ENCODE data around the gene CDK5.

The CDK5 gene

GRCh38 chr7:151060113-151060415, 2.4 kb upstream of the CDK5 start:
- peak overlapping the region; percentile 86 for H3K4me3 ChIP-seq (ENCODE audit: low read length)
- H3K9ac ChIP-seq (ENCODE audit: low read depth, low read length): peak overlapping the region; percentile 51
- H3K36me3 ChIP-seq (ENCODE audit: insufficient read depth, low read length): peaks cover 8% of the 10 kb centered on the region
- H3K27ac ChIP-seq (ENCODE audit: low read depth, low read length): no peak overlapping the region
- WGBS: 1% methylated on average over 16 of the region's 17 CpGs
- H3K9me3 ChIP-seq (ENCODE audit: insufficient read depth, low read depth, low read length): no peaks in the 10 kb centered on the region
- peaks cover 35% of the 10 kb centered on the region for H3K4me1 ChIP-seq (ENCODE audit: insufficient read depth, low read length)
- peaks cover 32% of the 10 kb centered on the region for H3K27me3 ChIP-seq (ENCODE audit: insufficient read depth, low read length)

DNA sequence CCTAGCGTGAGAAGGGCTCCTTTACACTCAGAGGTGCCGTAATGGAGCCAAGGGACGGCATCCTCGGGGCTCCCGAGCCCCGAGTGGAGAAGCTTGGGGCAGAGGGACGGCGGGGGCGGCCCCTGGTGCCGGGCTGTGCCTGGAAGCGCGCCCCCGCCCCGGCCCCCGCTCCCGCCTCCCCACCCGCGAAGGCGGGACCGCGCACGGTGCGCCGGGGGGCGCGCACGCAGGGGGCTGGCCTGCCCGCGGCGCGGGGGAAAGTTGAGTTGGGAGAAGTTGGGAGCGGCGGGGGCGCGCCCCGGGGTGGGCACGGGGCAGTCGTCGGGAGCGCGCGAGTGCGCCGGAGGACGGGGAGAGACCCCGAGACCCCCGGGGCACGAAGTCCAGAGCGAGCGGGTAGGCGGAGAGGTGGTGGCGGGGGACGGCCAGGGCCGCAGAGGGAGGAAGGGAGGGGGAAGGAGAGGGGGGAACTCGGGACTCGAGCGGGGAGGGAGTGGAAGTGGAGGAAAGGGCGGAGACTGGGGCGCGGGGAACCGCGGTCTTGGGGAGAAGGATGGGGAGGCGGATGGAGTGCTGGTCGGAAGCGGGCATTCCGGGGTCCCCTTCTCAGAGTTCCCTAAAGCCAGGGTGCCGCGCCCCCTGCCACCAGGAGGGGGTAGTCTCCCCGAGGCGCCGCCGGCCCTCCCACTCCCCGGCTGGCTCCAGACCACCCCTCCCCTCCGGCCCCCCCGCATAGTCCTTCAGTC, 1.8 kb upstream of the CDK5 start, which contains the start of gene SLC4A2:
Gene SLC4A2 (plus strand): TSS at position 223 of the 746 bp plus-strand sequence. CDS start 2,399 bp downstream, outside the sequence.
- Histone ChIP-seq H3K27me3 (ENCODE audit: insufficient read depth, low read length) (peaks cover 32% of the 10 kb centered on the region), H3K36me3 (ENCODE audit: insufficient read depth, low read length) (peaks cover 3% of the 10 kb centered on the region), H3K4me3 (ENCODE audit: low read length) (peak within 1 kb of the TSS; percentile 86), H3K4me1 (ENCODE audit: insufficient read depth, low read length) (peaks cover 35% of the 10 kb centered on the region), H3K27ac (ENCODE audit: low read depth, low read length) (peak within 1 kb of the TSS; percentile 85), H3K9me3 (ENCODE audit: insufficient read depth, low read depth, low read length) (no peaks in the 10 kb centered on the region), H3K9ac (ENCODE audit: low read depth, low read length) (peak within 1 kb of the TSS; percentile 57)
- under 1% methylated on average over 75 of the region's 75 CpGs for WGBS

DNA sequence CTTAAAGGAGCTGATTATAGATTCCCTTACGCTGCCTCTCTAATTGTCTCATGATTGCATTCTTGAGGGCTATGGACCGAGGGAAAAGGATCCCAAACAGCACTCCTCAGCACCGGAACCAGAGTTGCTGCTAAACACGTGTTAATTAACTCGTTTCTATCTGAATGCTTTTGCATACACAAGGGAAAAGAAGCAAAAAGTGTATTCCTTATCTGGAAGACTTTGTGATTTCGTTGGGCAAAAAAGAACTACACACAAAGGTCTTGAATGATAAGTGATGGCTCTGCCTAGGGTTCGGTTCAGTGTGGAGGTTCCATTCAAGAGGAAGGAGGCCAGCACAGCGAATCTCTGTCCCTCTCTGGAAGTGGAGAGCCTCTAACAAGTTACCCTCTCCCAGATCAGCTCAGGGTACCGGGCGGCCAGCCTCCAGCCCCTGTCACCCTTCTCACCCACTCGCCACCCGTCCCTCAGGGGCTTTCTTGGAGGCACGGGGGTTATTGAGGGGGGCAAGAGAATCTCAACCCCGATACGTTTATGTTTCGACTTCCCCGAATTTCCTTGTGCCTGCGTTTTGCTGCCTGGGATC, 1.2 kb upstream of the CDK5 start:
- Histone ChIP-seq H3K9ac (ENCODE audit: low read depth, low read length) (peak overlapping the region; percentile 57), H3K27ac (ENCODE audit: low read depth, low read length) (peak overlapping the region; percentile 85; the same call in 1 of the 2 replicates), H3K27me3 (ENCODE audit: insufficient read depth, low read length) (peaks cover 32% of the 10 kb centered on the region), H3K9me3 (ENCODE audit: insufficient read depth, low read depth, low read length) (no peaks in the 10 kb centered on the region), H3K4me3 (ENCODE audit: low read length) (peak overlapping the region; percentile 86), H3K4me1 (ENCODE audit: insufficient read depth, low read length) (peaks cover 35% of the 10 kb centered on the region), H3K36me3 (ENCODE audit: insufficient read depth, low read length) (no peaks in the 10 kb centered on the region)
- WGBS: 12% methylated on average over 18 of the region's 18 CpGs

GRCh38 chr7:151057989-151058780, 488 bp upstream of the CDK5 start:
- Histone ChIP-seq H3K27me3 (ENCODE audit: insufficient read depth, low read length) (peaks cover 32% of the 10 kb centered on the region), H3K9me3 (ENCODE audit: insufficient read depth, low read depth, low read length) (no peaks in the 10 kb centered on the region), H3K4me1 (ENCODE audit: insufficient read depth, low read length) (peaks cover 35% of the 10 kb centered on the region), H3K36me3 (ENCODE audit: insufficient read depth, low read length) (no peaks in the 10 kb centered on the region), H3K4me3 (ENCODE audit: low read length) (peak overlapping the region; percentile 86), H3K9ac (ENCODE audit: low read depth, low read length) (peak overlapping the region; percentile 36; the same call in 1 of the 2 replicates), H3K27ac (ENCODE audit: low read depth, low read length) (peak overlapping the region; percentile 85)
- 6% methylated on average over 46 of the region's 46 CpGs for WGBS

DNA sequence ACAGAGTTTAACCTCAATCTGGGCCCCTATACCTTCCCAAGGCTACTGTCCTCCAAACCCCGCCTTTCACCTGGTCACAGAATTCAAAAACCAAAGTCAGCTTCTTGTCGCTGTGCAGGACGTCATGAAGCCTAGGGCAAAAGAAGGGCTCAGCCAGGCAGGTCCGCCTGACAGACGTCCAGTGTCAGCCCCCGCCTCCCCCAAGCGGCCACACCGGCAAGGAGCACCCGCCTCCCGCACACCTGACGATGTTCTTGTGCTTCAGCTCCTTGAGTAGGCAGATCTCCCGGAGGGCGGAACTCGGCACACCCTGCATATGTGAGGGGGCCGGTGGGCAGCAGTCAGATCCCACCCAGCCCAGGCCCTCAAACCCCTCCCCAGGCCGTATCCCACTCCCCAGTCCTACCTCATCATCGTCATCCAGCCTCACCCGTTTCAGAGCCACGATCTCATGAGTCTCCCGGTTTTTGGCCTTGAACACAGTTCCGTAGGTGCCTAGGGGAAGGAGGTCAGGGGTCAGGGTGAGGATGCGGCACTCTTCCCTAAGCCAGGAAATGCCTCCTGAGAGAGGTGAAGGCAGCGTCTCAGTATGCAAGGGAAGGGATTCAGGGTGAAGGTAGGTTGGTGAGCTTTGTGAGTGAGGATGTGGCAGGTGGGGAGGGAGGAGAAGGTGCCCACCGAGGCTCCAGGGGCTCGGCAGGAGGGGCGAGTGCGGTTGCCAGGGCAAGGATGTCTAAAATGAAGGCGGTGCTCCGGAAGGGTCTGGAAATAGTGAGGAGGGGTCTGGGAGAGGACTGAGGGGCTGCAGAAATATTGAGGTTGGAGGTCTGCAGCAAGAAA, 811 bp downstream of the CDK5 start:
- Histone ChIP-seq H3K27me3 (ENCODE audit: insufficient read depth, low read length) (peaks cover 36% of the 10 kb centered on the region), H3K27ac (ENCODE audit: low read depth, low read length) (no peak overlapping the region), H3K4me3 (ENCODE audit: low read length) (peak overlapping the region; percentile 86), H3K9me3 (ENCODE audit: insufficient read depth, low read depth, low read length) (no peaks in the 10 kb centered on the region), H3K36me3 (ENCODE audit: insufficient read depth, low read length) (no peaks in the 10 kb centered on the region), H3K4me1 (ENCODE audit: insufficient read depth, low read length) (peaks cover 29% of the 10 kb centered on the region), H3K9ac (ENCODE audit: low read depth, low read length) (no peak overlapping the region; the same call in 1 of the 2 replicates)
- WGBS: 19% methylated on average over 29 of the region's 29 CpGs

GRCh38 chr7:151056283-151056665, 1.4 kb downstream of the CDK5 start:
- WGBS: 85% methylated on average over 6 of the region's 6 CpGs
- Histone ChIP-seq H3K4me3 (ENCODE audit: low read length) (no peak overlapping the region; the same call in 1 of the 2 replicates), H3K4me1 (ENCODE audit: insufficient read depth, low read length) (peaks cover 23% of the 10 kb centered on the region), H3K9ac (ENCODE audit: low read depth, low read length) (no peak overlapping the region), H3K27me3 (ENCODE audit: insufficient read depth, low read length) (peaks cover 41% of the 10 kb centered on the region), H3K27ac (ENCODE audit: low read depth, low read length) (no peak overlapping the region), H3K36me3 (ENCODE audit: insufficient read depth, low read length) (no peaks in the 10 kb centered on the region), H3K9me3 (ENCODE audit: insufficient read depth, low read depth, low read length) (no peaks in the 10 kb centered on the region)

GRCh38 chr7:151053751-151054150, 3.9 kb downstream of the CDK5 start:
- Histone ChIP-seq H3K9me3 (ENCODE audit: insufficient read depth, low read depth, low read length) (no peaks in the 10 kb centered on the region), H3K27ac (ENCODE audit: low read depth, low read length) (no peak overlapping the region), H3K9ac (ENCODE audit: low read depth, low read length) (no peak overlapping the region), H3K27me3 (ENCODE audit: insufficient read depth, low read length) (peaks cover 54% of the 10 kb centered on the region), H3K36me3 (ENCODE audit: insufficient read depth, low read length) (no peaks in the 10 kb centered on the region), H3K4me1 (ENCODE audit: insufficient read depth, low read length) (peaks cover 10% of the 10 kb centered on the region), H3K4me3 (ENCODE audit: low read length) (no peak overlapping the region)
- WGBS: 94% methylated on average over 8 of the region's 8 CpGs

- peaks cover 56% of the 10 kb centered on the region for H3K27me3 ChIP-seq (ENCODE audit: insufficient read depth, low read length)
- peaks cover 4% of the 10 kb centered on the region; the same call in 1 of the 2 replicates for H3K4me1 ChIP-seq (ENCODE audit: insufficient read depth, low read length)
- no peaks in the 10 kb centered on the region for H3K9me3 ChIP-seq (ENCODE audit: insufficient read depth, low read depth, low read length)
- no peak overlapping the region for H3K27ac ChIP-seq (ENCODE audit: low read depth, low read length)
- no peaks in the 10 kb centered on the region for H3K36me3 ChIP-seq (ENCODE audit: insufficient read depth, low read length)
- no peak overlapping the region for H3K9ac ChIP-seq (ENCODE audit: low read depth, low read length)
- 91% methylated on average over 2 of the region's 4 CpGs for WGBS
- H3K4me3 ChIP-seq (ENCODE audit: low read length): no peak overlapping the region
These were observed 4.6 kb downstream of the CDK5 start for GRCh38 chr7:151053096-151053495.

DNA sequence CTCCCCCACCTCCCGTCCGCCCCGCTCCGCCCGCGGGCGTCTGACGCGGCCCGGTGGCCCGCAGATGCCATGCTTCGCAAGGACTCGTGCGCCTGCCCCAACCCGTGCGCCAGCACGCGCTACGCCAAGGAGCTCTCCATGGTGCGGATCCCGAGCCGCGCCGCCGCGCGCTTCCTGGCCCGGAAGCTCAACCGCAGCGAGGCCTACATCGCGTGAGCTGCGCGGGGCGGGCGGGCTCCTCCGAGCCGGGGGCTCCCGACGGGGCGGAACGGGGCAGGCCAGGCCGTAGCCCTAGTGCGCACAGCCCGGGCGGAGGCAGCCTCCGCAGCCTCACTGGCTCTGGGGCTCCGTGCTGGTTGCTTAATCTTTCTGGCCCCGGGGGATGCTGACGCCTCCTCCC, 6.6 kb downstream of the CDK5 start:
- no peaks in the 10 kb centered on the region for H3K4me1 ChIP-seq (ENCODE audit: insufficient read depth, low read length)
- H3K4me3 ChIP-seq (ENCODE audit: low read length): peak overlapping the region; percentile 27
- peaks cover 43% of the 10 kb centered on the region for H3K27me3 ChIP-seq (ENCODE audit: insufficient read depth, low read length)
- no peaks in the 10 kb centered on the region for H3K36me3 ChIP-seq (ENCODE audit: insufficient read depth, low read length)
- H3K27ac ChIP-seq (ENCODE audit: low read depth, low read length): no peak overlapping the region
- H3K9me3 ChIP-seq (ENCODE audit: insufficient read depth, low read depth, low read length): no peaks in the 10 kb centered on the region
- no peak overlapping the region for H3K9ac ChIP-seq (ENCODE audit: low read depth, low read length)
- WGBS: 3% methylated on average over 50 of the region's 50 CpGs

DNA sequence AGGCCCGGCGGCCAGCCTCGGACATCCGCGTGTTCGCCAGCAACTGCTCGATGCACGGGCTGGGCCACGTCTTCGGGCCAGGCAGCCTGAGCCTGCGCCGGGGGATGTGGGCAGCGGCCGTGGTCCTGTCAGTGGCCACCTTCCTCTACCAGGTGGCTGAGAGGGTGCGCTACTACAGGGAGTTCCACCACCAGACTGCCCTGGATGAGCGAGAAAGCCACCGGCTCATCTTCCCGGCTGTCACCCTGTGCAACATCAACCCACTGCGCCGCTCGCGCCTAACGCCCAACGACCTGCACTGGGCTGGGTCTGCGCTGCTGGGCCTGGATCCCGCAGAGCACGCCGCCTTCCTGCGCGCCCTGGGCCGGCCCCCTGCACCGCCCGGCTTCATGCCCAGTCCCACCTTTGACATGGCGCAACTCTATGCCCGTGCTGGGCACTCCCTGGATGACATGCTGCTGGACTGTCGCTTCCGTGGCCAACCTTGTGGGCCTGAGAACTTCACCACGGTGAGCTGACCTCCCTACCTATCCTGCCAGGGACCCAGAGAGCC, 8.7 kb downstream of the CDK5 start:
- no peaks in the 10 kb centered on the region for H3K4me1 ChIP-seq (ENCODE audit: insufficient read depth, low read length)
- peaks cover 37% of the 10 kb centered on the region for H3K27me3 ChIP-seq (ENCODE audit: insufficient read depth, low read length)
- no peaks in the 10 kb centered on the region for H3K9me3 ChIP-seq (ENCODE audit: insufficient read depth, low read depth, low read length)
- no peak overlapping the region for H3K9ac ChIP-seq (ENCODE audit: low read depth, low read length)
- no peaks in the 10 kb centered on the region for H3K36me3 ChIP-seq (ENCODE audit: insufficient read depth, low read length)
- no peak overlapping the region for H3K27ac ChIP-seq (ENCODE audit: low read depth, low read length)
- no peak overlapping the region for H3K4me3 ChIP-seq (ENCODE audit: low read length)
- WGBS: 93% methylated on average over 38 of the region's 38 CpGs

Data from HUES64 (cell line).